HG02571 (cell line): ENCODE data around the gene KCNK4.

Experiments used
- ATAC-seq: cut with Tn5 transposase; IDR thresholded peaks from one replicate; pipeline ENCODE4 v1.9.1; 2021; ENCODE audit warnings: mild to moderate bottlenecking, moderate library complexity; ENCODE audit not compliant: unreplicated experiment

The KCNK4 gene

DNA sequence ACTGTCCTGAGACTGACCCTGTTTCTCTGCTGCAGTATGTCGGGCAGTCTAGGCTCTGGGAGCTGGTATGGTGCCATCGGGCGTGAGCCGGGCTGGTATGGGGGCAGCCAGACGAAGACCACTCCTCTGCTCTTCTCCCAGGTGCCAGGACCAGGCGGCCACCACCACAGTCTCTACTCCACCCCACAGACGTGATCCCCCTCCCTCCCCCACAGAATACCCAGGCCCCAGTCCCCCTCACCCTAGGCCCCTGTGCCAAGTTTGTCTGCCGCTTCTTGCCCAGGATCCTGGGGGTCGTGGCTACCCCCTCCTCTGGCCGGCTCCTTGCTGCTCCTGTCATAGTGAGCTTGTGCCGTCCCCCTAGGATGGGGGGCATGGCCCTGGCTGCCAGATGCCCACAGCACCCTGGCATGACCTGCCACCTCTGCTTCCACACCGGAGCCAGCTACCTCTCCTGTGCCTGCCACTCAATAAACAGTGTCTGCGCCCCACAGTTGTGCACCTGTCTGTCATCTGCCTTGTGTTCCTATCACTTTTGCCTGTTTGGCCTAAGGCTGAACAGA is 2.0 kb upstream of the KCNK4 start:
- ATAC-seq, result no peak

DNA sequence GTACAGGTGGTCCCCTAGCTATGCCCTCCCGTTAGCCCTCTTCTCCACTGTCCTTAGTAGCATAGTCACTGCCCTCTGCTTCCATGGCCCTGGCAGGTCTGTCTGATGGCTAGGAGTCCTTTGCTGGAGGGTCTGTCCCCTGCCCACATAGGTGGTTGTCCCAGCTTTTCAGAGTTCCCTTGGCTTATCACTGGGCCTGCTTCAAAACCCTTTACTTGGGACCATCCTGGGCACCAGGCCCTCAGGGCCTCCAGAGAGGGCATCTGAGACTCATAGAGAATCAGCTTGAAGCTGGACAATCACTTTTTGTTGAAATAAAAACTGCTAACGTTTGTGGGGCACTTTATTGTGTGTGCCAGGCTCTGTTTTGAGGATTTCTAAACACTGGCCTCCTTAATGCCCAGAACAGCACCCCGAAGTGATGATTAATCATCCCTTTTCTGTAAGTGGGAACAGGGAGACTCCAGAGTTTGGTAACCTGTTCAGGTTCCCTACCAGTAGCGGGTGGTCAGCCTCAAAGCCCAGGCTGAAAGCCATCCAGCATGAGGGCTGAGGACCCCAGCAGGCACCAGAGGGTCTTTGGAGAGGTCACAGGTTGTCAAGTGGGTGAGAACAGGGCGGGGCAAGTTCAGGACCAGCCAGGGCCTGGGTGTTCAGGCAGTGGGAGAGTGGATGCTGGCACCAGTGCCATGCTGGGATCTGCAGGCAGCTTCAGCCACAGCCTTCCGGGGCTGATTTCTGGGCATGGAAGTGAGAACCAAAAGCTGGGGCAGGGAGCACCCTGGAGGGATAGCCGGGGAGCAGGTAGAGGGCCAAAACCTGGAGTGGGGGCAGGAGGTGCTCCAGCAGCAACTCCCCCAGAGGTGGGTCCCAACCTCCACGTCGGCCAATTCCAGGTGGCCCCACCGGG is 495 bp upstream of the KCNK4 start:
- no peak for ATAC-seq

DNA sequence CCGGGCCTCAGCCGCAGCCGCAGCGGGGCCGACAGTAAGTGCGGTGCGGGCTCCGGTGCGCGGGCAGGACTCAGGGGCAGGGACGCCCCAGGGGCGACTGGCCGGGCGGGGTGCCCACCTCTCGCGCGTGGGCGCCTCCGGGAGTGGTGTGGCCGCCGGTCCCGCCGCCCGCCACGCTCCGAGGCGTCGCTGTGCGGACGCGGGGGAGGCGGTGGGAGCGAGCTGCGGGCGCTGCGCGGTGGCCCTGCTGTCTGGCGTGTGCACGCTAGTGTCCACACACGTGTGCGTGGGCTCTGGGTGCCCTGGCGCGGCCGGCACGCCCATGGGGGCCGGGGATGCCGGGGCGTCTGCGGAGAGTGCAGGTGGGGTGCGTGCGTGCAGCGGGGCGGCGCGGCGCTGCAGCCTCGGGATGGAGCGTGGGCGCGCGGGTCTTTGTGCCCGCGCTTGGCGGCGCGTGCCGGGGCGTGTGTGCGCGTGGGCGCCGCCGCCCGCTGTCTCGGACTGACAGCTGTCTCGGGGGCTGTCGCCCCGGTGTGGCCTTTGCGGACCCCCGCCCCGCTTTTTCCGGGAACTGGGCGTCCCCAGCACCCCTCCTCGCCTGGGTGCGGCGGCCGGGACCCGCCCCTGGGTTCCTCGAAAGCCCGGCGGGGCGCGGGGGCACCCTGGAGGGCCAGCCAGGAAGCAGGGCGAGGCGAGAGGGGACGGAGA is 804 bp downstream of the KCNK4 start:
- no peak for ATAC-seq

DNA sequence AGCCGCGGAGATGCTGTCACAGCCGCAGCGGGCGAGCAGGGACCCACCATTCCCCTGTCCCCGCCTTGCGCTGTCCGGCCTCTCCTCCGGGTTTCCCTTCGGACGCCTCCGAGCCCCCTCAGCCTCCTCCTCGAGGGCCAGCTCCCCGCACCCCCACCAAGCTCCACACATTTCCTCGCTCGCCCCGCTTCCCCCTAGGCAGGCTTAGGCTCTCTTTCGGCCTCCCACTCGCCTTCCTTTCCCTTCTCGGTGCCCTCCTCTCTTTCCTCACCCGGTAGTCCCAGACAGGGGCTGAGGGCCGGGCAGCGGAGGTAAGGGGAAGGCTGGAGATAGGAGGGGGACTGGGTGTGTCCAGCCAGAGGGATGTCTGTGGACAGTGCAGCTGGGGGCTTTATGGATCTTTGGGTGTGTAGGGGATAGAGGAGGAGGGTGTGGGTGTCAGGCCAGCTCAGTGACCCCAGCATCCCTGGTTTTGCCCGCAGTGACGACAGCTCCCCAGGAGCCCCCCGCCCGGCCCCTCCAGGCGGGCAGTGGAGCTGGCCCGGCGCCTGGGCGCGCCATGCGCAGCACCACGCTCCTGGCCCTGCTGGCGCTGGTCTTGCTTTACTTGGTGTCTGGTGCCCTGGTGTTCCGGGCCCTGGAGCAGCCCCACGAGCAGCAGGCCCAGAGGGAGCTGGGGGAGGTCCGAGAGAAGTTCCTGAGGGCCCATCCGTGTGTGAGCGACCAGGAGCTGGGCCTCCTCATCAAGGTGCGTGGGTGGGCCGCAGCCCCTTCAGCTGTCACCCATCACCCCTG is 1.6 kb downstream of the KCNK4 start:
- no peak for ATAC-seq

DNA sequence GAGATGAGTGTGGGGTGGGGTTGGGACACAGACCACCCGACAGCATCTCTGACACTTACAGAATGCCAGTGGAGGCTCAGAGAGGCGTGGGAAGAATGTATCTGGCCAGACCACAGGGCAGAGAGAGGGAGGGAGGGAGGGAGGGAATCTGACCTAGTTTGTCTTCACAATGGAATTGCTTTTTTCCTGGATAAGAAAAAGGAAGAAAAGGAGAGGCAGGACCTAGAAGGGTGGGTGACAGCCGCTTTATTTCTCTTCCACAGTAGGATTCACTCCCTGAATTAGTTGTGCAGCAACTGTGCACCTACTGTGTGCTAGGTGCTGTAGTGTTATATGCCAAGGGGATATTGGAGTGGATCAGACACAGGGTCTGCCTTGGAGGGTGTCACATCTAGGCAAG is 3.7 kb downstream of the KCNK4 start:
- no peak for ATAC-seq

DNA sequence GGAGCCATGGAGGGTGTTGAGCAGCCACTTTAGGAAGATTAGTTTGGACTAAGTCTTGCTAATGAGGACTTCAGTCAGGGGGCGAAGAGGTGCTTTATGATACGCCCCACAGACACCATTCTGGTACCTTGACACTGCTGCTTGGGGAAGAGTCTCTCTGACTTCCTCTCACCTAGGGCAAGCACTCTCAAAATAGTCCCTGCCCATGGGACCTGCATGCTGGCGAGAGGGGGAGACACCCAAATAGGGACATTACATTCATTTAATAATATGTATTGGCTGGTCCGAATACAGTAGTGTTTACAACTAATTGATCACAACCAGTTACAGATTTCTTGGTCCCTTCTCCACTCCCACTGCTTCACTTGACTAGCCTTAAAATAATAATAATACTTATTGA is 4.7 kb downstream of the KCNK4 start:
- no peak for ATAC-seq

DNA sequence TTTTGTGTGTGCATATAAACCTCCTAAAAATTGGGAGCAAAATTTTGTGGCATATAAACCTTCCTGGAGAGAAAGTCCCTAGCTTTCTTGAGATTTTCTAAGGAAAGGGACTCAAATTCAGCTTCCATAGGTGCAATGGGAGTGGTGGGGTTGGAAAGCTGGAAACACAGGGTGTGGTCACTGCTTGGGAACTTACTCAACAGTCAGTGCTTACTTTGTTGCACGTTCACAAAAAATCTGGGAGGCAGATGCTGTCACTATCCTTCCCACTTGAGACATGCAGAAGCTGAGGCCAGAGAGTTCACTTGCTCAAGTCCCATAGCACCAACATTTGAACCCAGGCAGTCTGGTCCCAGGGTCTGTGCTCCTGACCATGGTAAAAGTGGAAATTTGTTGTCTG is 5.1 kb downstream of the KCNK4 start:
- no peak for ATAC-seq

DNA sequence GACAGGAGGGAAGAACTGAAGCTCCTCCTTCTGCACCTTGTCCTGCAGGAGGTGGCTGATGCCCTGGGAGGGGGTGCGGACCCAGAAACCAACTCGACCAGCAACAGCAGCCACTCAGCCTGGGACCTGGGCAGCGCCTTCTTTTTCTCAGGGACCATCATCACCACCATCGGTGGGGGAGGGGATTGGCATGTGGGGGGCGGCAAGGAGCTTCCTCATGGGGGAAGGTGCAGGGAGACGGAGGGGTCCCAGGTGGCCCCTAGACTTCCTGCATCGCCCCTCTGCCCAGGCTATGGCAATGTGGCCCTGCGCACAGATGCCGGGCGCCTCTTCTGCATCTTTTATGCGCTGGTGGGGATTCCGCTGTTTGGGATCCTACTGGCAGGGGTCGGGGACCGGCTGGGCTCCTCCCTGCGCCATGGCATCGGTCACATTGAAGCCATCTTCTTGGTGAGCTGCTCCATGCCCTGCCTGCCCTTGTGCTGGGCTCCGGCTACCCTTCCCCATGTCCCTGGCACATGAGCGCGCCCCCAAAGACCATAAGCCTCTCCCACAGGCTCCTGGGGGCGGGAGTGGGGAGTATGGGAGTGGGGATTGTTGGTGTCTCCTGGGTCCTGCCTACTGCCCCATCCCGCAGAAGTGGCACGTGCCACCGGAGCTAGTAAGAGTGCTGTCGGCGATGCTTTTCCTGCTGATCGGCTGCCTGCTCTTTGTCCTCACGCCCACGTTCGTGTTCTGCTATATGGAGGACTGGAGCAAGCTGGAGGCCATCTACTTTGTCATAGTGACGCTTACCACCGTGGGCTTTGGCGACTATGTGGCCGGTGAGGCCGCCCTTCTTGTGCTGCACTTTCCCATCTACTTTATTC is 6.0 kb downstream of the KCNK4 start:
- no peak for ATAC-seq

DNA sequence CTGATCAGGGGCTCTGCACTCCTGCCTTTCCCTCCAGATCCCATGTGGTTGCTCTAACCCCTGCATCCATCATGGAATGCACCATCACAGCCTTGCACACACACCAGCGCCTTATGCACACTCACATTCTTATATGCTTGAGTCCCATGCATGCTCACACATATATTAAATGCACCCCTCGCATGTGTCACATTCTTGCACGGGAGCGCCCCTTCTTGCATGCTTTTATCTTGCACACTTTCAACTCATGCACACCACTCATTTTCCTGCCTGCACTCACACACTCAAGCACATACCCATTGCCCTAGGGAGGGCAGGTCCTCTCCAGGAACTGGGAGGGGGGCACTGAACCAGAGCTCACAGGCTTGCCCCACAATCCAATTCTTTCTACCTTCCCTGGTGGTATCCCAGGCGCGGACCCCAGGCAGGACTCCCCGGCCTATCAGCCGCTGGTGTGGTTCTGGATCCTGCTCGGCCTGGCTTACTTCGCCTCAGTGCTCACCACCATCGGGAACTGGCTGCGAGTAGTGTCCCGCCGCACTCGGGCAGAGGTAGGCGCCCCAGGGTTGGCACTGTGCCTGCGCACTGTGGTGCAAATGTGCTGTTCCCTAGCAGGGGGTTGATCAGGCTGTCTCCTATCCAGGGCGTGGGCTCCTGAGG is 6.7 kb downstream of the KCNK4 start:
- no peak for ATAC-seq

DNA sequence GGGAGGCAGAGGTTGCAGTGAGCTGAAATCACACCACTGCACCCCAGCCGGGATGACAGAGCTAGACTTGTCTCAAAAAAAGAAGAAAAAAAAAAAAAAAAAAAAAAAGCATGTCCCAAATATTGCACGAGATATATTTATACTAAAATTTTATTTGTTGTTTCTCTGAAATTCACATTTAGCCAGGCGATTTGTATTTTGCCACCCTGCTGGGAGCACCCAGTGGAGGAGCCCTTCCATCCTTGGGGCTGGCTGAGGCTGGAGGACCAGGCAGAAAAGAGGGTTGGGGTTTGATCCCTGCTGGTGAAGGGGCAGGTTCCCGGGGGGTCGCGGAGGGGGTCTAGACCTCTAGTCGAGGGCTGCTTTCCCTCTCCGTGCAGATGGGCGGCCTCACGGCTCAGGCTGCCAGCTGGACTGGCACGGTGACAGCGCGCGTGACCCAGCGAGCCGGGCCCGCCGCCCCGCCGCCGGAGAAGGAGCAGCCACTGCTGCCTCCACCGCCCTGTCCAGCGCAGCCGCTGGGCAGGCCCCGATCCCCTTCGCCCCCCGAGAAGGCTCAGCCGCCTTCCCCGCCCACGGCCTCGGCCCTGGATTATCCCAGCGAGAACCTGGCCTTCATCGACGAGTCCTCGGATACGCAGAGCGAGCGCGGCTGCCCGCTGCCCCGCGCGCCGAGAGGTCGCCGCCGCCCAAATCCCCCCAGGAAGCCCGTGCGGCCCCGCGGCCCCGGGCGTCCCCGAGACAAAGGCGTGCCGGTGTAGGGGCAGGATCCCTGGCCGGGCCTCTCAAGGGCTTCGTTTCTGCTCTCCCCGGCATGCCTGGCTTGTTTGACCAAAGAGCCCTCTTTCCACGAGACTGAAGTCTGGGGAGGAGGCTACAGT is 8.1 kb downstream of the KCNK4 start:
- ATAC-seq, result no peak

DNA sequence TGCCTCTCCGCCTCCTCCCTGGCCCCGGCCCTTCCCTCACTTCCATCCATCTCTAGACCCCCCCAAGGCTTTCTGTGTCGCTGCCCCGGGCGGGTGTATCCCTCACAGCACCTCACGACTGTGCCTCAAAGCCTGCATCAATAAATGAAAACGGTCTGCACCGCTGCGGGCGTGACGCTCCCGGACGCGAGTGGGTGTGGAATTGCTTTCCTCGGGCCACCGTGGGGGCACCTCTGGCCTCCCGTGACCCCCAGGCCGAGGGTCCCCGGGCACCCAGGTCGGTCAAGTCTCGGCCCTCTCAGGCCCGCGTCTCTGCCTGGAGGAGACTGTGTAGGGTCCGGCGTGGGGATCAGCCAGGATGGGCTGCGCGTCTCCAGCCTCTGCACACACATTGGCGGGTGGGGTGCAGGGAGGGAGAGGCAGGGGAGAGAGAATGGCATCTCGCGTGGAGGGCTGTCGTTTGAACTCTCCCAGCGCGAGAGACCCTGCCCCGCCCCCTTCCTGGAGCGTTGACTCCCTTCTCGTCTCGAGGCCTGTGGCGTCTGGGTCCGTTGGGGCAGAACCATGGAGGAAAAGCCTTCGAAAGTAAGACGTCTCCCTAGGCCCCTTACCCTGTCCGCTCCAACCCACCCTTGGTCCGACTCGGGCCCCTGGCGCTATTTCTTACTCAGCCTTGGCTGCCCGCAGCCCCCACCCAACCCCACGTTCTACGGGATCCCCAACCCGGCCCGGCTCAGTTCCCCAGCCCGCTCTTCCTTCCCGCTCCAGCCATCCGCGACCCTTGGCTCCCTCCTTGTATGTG is 8.9 kb downstream of the KCNK4 start, which contains the start of gene CATSPERZ:
Gene CATSPERZ (plus strand): TSS at position 512 of the 802 bp plus-strand sequence. CDS start 53 bp downstream, at position 565.
- no peak for ATAC-seq

DNA sequence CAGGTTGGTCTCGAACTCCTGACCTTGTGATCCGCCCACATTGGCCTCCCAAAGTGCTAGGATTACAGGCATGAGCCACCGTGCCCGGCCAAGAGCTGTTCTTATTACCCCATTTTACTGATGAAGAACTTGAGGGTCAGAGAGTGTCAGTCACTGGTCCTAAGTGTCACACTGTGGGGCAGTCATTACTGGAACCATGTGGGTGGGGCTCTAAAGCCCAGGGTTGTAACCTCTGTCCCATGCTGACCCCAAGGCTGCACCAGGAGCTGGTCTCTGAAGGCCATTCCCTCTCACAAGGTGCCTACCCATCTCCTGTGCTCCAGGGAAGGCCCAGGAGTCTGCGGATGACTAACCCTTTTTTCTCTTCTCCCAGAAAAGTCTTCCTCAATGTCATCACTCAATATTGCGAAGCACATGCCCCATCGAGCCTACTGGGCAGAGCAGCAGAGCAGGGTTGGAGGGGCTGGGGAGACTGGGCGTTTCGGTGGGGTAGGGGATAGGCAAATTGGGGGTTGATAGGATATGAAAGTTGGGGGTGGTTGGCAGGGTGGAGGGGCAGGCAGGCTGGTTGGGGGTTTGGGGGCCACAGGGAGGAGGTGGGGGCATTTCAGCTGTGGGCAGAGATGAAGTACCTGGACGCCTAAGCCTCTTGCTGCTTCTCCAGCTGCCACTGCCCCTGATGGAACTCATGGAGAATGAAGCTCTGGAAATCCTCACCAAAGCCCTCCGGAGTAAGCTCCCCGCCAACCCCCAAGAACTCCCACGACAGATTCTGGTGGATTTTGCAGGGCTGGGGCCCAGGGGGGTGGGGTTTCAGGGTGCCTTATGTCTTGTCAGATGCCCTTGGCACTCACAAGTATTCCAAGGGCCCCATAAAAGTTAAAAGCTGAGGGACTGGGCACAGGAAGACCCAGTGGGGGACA is 12.3 kb downstream of the KCNK4 start:
- ATAC-seq, result no peak

DNA sequence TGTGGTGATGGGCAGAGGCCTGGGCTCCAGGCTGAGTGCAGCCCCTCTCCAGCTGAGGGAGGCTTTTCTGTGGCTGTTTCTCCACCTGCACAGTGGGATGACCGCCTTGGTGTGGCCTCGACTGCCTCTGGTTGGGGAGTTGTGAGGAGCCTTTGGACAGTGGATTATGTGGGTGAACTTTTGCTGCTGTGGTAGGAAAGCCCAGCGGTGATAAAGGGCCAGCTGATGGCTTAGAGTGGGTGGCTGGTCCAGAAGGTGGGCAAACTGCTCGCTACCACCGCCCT is 12.9 kb downstream of the KCNK4 start:
- ATAC-seq, result no peak

DNA sequence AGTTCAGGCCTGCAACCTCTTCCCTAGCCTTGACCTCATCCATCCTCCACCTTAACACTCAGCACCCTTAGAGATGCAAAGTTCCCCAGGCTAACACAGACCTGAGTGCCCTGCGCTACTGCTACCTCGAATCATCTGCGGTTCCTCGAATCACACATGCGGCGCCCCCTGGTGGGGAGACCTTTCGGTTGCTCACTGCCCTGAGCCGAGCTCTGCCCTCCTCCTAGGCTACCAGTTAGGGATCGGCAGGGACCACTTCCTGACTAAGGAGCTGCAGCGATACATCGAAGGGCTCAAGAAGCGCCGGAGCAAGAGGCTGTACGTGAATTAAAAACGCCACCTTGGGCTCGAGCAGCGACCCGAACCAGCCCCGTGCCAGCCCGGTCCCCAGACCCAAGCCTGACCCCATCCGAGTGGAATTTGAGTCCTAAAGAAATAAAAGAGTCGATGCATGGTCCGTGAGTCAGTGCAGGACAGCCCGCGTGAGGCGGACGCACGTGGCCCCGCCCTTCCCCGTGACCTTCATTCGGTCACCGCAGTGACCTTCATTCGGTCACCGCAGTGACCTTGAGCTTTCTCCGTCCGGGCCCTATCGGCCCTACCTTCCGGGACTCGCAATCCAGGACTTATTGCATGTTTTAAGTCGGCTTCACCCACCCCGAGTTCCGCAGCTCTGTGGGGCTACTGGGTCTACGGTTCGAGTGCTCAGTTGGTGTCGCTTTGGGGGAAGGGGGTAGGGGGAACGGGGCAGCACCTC is 13.4 kb downstream of the KCNK4 start:
- ATAC-seq, result peak; percentile 16

DNA sequence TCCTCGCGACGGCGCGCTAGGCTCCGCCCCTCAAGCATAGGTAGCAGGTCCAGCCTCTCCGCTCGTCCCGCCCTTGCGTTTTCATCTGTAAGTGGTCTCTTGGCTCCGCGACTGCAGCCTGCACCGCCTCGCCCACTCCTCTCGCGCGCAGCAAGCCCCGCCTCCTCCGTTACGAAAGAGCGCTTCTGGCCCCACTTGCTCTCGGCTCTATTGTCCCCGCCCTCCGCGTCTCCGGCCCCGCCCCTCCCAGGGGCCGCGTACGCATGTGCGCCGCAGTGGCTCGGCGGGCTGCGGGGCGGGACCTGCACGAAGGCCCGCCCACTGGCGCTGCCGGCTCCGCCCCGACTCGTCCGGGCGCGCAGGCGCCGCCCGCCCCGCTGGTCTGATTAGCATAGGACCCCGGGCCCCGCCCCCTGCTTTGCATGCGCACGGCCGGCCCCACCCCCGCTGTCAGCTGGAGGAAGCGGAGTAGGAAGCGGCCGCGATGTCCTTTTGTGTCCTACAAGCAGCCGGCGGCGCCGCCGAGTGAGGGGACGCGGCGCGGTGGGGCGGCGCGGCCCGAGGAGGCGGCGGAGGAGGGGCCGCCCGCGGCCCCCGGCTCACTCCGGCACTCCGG is 14.1 kb downstream of the KCNK4 start, which contains the start of gene ESRRA:
Gene ESRRA (plus strand): TSS at position 450 of the 616 bp plus-strand sequence. CDS start 1,656 bp downstream, outside the sequence.
- peak; percentile 63 for ATAC-seq
